Stimulated activated CD4-positive, alpha-beta T cell treated with anti-CD3 and anti-CD28 coated beads, Interleukin-4, amount 100 ng/mL, for 4 hours (primary cell): ENCODE results near the gene EGR2.
A peak's percentile ranks its signal among the peaks of the same experiment; 100 is the strongest.

Experiments
- DNase-seq, 2 experiments: peaks; one replicate each; pipeline ENCODE4 v3.0.0-alpha.2; 2020

EGR2 gene

DNA sequence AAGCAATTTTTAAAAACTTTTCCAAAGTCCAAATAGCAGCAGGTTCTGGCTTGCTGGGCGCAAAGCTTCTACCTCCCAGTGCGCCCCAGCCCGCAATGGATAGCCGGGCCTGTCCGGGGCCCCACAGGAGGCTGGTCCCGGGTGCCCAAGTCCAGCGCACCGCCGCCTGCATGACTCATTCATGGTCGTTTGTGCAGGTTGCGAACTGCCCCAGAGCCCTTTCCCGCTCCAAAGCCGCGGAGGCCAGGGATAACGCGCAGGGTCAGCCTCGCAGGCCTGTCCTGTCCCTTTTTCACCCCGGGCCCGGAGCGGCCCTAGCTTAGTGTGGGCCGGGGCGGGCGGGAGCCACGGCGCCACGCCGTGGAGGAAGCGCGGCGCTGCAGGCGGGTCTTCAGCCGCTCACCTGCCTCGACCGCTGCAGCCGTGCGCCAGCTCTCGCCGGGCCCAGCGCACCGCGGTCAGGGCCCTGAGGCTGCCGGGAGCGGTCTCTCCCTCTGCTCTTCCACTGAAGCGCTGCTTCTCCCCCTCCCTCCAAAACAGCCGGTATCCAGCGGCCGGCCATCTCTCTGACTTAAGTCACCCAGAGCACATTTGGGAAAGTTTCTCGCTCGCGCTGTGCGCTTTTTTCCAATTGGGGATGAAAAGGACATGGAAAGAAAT, 1.7 kb upstream of the EGR2 start:
- peak; percentile 67 to 73 for DNase-seq

DNA sequence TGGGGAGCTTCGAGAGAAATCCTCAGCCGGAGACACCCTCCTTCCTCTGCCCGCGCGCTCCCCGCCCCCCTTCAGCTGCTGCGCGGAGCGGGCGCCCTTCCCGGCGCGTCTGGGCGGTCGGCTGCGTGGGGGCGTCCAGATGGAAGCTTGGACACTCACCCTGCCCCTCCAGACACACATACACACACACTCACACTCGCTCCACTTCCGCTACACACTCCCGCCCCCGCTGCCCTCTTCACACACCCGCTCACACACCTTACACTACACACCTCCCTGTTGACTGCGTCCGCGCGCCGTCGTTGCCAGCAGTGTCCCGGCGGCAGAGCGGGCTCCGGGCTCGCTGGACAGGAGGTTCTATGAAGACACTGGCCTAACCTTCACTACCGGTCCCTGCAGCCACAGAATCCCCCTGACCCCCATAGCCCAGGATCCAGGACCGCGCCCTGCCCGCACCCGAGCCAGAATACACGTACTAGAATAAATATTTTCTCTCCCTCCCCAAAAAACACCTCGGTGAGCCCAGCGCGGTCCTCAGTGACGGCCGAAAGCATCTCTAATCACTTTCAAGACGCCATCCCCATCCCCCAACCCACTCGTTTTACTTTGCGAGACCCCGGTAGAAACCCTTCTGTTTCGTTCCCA, 1.1 kb upstream of the EGR2 start:
- DNase-seq = peak; percentile 65 to 72

DNA sequence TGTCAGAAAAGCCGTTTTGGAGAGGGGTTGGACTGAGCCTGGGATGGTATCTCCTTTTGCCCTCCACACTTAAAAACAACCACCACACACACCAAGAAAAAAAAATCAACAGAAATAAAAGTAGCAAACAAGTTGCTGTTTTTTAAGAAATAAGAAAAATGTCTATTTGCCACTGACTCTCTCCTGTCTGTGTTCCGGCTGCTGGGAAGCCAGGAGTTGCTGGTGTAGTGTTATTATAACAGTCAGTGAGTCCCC, 163 bp downstream of the EGR2 start:
- DNase-seq = no peak

DNA sequence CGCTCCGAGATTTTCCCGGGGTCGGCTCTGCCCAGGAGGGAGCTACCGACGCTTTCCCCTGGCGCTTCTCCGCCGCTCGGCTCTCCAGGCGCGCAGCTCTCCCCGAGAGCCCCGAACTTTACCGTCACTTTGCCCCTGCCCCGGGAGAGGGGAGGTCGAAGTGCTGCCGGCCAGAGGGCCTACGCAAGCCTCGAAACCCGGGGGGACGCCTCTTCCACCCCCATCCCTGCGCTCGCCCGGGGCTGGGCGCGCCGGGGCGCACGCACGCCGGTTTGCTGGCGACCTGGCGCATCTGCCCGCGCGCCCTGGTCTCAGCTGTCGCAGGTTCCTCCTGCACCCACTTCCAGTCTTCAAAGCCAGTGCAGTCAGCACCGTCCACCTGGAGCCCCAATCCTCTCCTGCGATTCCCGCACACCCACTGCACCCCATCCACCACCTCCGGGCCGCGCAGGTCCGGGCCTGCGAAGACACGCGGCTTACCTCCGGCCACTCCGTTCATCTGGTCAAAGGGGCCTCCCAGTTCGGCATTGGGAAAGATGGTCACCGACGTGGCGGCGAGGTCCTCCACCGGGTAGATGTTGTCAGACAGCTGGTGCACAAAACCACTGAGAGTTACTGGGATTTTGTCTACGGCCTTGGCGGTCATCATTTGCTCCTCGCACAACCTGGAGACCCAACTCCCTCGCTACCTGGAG, 638 bp downstream of the EGR2 start:
- peak; percentile 36 to 37 for DNase-seq

DNA sequence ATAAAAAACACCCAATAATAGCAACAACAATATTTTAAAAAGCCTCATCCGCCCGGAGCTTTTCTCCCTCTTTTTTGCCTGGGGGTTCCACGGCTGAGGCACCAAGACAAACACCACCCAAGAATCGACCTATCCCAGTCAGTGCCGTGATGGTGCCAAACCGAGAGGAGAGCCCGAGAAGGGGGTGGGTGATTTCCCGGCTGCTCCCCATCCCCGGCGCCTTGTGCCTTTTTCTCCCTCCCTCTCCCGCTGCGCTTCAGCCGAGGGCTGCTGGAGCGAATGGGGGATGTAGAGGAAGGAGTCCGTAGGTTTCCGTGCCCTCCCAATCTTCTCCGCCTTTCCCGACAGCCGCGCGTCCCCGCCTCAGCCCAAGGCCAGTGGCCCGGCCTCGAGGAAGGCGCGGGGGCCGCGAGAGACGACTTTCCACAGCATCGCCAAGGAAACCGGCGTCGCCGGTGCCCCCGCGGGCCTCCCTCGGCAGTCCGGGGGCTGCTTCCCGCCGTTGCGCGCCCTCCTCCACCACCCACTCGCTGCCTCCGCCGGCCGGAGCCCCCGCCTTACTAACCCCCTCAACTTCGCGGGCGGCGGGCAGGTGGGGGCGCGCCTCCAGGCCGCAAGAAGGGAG, 1.3 kb downstream of the EGR2 start:
- DNase-seq = peak; percentile 47 to 72

DNA sequence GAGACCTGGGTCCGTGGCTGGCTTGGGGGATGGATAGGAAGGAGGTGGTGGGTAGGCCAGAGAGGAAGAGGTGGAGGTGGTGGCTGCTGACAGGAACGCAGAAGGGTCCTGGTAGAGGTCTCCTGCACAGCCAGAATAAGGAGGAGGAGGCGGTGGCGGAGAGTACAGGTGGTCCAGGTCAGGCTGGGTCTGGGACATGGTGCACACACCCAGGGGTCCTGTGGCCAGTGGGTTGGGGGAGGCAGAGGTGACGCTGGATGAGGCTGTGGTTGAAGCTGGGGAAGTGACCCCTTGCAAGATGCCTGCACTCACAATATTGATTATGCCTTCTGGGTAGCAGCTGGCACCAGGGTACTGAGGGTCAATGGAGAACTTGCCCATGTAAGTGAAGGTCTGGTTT, 2.2 kb downstream of the EGR2 start:
- peak; percentile 9 to 10 for DNase-seq

DNA sequence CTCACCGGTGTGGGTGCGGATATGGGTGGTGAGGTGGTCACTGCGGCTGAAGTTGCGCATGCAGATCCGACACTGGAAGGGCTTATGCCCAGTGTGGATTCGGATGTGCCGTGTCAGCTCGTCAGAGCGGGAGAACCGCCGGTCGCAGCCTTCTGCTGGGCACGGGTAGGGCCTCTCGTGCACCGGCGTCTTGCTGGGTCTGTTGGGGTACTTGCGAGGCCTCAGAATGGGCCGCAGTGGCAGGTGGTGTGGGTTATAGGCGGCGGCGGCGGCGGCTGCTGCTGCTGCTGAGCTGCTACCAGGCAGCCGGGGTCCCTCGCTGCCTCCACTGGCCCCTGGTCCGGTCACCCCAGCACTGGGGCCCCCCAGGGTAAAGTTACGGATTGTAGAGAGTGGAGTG, 2.7 kb downstream of the EGR2 start:
- DNase-seq = peak; percentile 6 to 15

DNA sequence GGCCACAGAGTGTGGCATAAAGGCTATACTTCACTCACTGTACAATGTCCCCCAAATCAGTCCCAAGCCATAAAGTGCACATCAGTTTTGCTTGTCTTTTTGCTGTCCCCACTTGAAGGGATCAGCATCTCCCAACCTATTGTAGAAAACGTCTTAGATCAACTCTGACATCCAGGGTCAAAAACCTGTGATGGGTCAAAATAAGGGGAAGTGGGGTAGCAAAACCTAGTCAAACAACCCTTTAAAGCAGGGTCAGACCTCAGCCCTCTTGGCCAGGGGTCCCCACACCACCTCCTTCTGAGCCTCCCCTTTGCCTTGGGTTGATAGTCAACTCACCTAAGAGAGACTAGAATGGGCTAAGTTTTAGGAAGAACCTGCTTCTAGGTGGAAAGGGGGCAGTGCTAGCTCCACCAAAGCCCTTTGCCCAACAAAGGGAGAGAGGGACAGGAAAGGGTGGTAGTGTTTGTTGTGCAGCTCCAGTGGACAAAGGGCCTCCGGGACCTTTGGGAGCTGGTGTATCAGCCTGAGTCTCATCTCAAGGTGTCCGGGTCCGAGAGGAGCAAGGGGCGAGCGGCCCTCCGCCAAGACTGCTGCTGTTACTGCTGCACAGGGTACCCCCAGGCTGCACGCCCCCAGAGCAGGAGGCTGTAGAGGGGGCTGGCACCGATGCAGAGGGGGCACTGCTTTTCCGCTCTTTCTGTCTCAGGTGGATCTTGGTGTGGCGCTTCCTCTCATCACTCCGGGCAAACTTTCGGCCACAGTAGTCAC, 3.3 kb downstream of the EGR2 start:
- DNase-seq = peak in 1 of 2 experiments; percentile 6

DNA sequence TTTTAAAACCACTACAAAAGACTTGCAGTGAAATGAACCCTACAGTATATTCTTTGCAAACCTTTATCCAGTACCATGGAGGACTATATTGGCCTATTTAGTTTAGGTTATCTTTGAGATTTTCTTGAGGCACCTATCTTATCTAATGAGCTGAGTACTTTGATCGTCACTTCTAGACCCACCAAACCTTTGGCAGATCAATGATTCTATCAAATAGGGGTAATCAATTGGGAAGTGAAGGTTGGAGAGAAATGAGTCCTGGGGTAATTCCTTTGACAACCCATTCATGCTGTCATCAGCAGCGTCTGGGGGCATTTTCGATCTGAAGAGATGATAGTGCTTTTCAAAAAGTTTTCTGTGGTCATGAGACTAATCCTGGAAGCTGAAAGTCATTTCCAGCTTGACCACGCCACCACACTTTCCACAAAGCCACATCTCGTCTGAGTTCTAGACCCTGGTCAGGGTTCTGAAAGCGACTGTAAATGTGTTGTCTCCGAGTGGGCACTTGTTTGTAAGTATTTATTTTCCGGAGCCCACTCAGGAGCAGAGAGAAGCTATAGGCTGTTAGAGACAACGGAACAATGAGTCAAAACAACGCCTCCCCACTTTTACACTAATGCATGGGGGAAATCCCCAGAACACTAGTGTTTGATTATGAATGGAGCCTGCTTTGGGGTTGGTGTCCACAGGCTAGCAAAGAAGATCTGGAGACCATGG, 4.8 kb downstream of the EGR2 start:
- peak; percentile 48 to 68 for DNase-seq

DNA sequence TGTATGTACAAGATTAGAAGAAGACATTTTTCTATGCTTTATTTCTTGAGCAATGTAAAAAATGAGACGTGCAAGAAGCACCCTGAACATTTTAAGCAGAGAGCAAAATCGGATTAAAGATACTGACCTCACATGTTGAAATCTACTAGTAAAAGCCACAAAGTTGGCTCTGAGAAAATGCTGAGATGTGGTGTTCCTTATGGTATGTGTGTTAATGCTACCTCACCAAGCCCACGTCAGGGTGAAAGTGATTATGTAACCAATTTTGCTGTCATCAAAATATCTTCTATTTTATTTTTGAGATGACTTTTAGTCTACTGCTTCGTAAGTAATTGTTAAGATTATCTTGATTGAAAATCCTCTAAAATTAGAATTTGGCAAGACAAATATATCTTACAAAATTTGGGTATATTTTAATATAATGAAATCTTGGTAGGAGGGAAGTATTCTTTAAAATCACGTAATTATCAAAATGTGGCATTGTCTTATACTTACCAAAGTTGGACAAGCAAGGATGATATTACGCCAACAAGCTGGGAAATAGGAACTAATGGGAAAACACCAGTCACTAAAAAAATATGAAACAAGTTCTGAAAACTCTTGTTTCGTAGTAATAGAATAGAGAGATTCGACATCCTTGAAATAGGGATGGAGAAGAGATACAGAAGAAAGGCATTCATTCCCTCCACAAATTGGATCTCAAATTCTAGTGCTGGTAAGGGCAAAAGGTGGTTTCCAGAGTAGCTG, 5.8 kb downstream of the EGR2 start:
- DNase-seq = no peak

DNA sequence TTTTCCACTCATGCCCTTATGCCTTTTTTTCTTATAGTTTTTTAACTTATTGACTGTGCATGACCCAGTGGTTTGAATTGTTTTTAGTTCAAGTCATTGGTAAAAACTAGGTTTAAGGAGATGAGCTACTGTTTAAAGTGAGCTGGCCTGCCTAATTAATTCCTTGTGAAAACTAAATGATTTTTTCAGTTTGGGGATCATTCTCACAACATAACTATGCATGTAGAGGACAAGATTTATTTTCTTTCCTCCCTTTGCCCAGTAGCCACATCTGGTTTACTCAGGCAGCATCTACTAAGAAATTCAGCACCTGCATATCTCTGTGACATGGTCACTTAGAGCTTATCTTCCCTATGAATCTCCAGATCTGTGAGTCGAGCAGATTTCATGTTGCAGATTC, 9.9 kb downstream of the EGR2 start:
- DNase-seq = no peak

DNA sequence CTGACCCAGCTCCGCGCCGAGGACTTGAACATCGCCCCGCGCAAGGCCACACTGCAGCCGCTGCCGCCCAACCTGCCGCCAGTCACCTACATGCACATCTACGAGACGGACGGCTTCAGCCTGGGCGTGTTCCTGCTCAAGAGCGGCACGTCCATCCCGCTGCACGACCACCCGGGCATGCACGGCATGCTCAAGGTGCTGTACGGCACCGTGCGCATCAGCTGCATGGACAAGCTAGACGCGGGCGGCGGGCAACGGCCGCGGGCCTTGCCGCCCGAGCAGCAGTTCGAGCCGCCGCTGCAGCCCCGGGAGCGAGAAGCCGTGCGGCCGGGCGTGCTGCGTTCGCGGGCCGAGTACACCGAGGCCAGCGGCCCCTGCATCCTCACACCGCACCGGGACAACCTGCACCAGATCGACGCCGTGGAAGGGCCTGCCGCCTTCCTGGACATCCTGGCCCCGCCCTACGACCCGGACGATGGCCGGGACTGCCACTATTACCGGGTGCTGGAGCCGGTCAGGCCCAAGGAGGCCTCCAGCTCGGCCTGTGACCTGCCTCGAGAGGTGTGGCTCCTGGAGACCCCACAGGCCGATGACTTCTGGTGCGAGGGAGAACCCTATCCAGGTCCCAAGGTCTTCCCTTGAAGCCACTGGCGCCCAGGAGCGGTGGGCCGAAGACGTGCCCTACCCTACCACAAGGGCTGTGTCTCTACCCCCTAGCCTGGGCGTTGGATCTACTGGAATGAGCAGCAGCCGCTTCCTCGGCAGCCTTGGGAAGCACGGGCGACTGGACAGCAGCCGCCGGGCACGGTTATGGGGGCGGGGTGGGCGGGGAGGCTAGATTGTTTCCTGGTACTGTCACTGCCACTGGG, 10.7 kb downstream of the EGR2 start:
- peak; percentile 4 to 20 for DNase-seq

DNA sequence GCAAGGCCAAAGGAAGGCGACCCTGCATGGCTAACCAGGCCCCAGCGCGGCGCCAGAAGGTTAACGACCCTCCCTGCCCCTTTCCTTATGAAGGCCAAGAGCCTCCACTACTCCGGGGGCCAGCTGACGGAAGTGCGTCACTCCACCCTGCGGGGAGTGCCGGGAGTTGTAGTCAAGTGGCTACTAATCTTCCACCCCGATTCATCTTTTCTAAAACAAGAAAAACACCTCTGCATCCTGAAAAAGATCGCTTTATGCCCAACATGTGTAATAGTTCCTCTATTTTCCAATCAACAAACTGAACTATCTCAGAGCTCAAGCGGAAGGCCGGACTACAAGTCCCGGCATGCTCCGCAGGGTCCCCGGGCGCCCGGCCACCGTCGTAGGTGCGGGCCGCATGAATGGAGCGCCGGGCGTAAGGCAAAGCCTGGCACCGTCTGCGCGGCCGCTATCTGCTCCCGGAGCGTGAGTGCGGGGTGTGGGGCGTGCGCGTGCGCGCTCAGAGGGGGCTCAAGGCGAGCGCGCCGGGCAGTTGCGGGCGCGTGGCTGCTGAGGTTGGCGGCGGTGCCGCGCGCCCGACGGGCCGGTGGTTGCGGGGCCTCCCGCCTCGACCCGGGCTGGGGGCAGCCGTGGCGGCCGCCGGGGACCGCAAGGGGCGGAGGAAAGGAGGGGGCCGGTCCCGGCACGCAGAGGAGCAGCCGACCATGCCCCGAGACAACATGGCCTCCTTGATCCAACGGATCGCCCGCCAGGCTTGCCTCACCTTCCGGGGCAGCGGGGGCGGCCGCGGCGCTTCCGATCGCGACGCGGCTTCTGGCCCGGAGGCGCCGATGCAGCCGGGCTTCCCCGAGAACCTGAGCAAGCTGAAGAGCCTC, 11.6 kb downstream of the EGR2 start, which contains the start of gene ADO:
Gene ADO, plus strand, starts transcription at position 365 of the 875 bp plus-strand sequence. Its CDS starts 340 bp downstream, at position 705.
- DNase-seq = peak; percentile 76 to 78

DNA sequence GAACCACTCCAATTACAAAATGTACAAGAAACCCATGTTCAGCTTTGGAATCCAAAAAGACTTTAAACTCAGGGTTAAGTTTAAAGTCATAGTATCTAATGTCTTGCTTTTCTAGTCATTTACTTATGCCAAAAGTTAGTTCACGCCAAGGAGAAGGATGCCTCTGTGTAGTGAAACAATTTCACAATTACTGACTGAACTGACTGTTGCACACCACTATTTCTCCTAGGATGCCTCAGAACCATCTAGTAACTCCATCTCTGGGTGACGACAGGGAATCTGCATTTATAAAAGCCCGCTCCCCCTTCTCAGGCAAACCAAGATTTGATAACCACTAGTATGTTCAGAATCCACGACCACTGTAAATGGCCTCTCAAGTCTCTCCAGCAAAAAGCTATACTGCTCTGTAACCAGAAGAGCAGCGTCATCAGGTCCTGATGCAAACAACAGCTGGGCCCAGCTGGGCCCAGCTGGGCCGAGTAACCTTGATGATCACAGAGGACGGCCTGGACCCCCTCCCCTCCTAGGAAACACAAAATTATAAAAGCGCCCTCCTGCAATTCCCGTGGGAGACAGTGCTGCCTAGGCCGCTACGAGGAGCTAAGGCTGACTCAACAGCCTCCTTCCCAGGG, 12.3 kb downstream of the EGR2 start:
- no peak for DNase-seq

DNA sequence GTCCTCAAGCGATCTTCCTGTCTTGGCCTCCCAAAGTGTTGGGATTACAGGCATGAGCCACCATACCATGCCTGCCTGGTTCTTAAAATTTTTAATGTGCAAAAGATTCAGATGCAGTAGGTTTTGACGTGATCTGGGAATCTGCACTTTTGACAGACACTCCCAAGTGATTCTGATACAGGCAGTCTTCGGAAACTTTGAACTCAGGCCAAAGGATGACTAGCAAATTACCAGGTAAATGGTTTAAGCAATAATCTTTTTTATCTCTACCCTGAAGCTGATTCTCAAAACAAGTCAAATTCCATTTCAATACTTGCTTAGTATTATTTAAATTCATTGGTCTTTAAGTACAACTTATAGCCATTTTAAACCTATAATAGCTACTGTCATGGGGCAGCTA, 14.3 kb downstream of the EGR2 start:
- DNase-seq = no peak

DNA sequence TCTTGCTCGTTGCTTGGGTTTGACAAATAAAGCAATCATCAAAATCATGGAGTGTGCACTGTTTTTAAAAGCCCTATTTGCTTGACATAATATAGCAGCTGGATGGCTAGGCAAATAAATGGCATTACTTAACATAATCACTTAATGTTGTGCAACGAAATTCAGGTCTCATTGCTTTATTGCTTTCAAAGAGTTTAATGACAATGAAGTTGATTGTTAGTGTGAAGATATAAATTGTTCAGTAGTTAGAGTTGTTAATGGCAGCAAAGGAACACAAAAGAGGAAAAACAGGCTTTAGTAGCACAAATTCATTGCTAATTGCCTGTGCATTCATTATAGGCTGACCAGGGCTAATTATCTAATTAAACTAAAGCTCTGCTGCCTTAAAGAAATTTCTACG, 19.3 kb downstream of the EGR2 start:
- no peak for DNase-seq

DNA sequence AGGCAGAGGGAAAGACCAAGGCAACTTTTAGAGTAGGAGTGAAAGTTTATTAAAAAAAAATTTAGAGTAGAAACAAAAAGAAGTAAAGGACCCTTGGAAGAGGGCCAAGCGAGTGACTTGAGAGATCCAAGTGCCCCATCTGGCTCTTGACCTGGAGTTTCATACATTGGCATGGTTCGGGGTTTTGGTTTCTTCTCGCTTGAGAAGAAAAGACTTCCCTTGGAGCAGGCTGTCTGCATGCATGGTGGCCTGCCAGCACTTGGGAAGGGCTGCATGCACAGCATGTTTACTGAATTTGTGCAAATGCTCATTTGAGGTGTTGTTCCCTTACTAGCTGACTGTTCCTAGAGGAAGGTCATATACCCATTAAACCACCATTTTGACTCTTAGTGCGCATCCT, 20.4 kb downstream of the EGR2 start:
- no peak for DNase-seq

DNA sequence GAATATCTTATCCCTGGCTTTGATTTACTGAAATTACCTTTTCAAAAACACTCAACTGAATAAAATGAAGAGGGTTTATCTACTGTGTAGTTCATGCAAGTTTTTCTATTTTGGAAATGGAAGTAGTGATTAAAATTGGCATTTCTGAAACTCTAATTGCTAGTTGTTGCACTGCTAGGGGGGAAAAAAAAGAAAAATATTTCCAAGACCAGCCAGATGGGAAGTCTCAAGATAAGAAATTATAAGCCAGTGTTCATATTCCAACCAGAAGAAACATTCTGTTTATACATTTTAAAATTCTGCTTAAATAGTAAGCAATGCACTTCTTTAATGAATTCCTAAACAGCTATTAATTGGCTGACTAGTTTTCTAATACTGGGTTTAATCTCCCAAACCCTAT, 21.1 kb downstream of the EGR2 start:
- no peak for DNase-seq

DNA sequence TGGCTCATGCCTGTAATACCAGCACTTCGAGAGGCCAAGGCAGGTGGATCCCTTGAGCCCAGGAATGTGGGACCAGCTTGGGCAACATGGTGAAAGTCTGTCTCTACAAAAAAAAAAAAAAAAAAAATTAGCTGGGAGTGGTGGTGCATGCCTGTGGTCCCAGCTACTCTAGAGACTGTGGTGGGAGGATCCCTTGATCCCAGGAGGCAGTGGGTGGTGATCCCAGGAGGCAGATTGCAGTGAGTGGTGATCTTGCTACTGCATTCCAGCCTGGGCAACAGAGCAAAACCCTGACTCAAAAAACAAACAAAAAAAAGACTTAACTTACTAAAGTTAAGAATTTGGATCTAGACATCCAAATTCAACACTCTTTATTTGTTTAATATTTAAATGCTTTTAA, 21.9 kb downstream of the EGR2 start:
- DNase-seq = no peak
